GM12892 (cell line): ENCODE results near the gene HRH1.

Experiments used
- POLR2A ChIP-seq: IDR thresholded peaks from 2 replicates; pipeline ENCODE4 v1.6.1; 2011; ENCODE audit warnings: low read depth, low read length, control low read depth
- POLR2AphosphoS5 ChIP-seq: IDR thresholded peaks from 2 replicates; pipeline ENCODE4 v1.6.1; 2011; ENCODE audit warnings: low read depth, low read length, control low read depth
- TAF1 ChIP-seq: IDR thresholded peaks from 2 replicates; pipeline ENCODE4 v1.6.1; 2011; ENCODE audit warnings: low read depth, mild to moderate bottlenecking, control low read depth, low read length, borderline replicate concordance

DNA sequence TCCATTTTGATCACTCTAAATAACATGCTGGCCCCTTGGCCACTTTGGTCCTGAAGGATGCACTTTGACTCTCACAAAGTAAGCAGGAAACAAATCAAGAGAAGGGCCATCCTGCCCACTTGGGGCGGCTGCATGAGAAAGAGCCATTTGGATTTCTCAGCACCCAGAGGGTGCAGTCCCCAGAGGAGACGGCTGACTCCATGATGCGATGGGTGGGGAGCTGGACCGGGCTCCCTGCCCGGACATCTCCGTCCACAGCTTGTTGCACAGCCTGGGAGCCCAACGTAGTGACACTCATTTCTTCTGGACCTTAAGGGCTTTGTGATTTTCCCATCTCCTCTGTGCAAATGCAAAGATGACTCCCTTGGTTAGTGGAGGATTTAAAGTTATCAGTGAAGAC lies 4.0 kb upstream of the HRH1 start:
- TF ChIP-seq POLR2A (no peak), POLR2AphosphoS5 (no peak), TAF1 (no peak)
